IMR-90 (cell line): ENCODE data around the gene BICD2. TPM values are rescaled to one million over a fixed set of nuclear protein-coding genes. Genes with fewer than 3 reads are reported as not detected.

ENCODE experiments used
- ATAC-seq: fragments of 200-7000 bp; cut with Tn5 transposase; 2 replicates; pipeline ENCODE4 v1.9.1; 2020; ENCODE audit warnings: low read depth, mild to moderate bottlenecking, moderate library complexity
- BruUV-seq: library from RNA; stranded (reverse); fragments of 400-500 nt; replicated peaks from 2 replicates; lab custom pipeline; 2021; lab: Mats Ljungman, UMichigan
- CTCF ChIA-PET: fragments of 300-600 bp; formaldehyde crosslinking; extraction: SDS; loops from one replicate; lab custom pipeline; 2021; ENCODE audit warnings: antibody characterized with exemption; lab: Yijun Ruan, JAX
- POLR2A ChIA-PET: fragments of 300-600 bp; sonication (Branson Sonifier 250); formaldehyde crosslinking; loops from one replicate; lab custom pipeline; 2022; ENCODE audit warnings: antibody characterized with exemption; ENCODE audit not compliant: unreplicated experiment; lab: Charles Lee
- DNase-seq: peaks from one replicate; pipeline ENCODE4 v3.0.0; 2013
- H2AFZ ChIP-seq: replicated peaks from 2 replicates; pipeline ENCODE3; 2013; ENCODE audit warnings: low read length, mild to moderate bottlenecking; ENCODE audit not compliant: poor library complexity
- H2AK5ac ChIP-seq: 2 replicates; pipeline ENCODE4 v1.6.1; 2013; ENCODE audit warnings: low read depth, low read length, inconsistent platforms
- H2AK9ac ChIP-seq: replicated peaks from 2 replicates; pipeline ENCODE3; 2013; ENCODE audit warnings: mild to moderate bottlenecking, low read depth, low read length, moderate library complexity; ENCODE audit not compliant: poor library complexity
- H2BK120ac ChIP-seq: 2 replicates; pipeline ENCODE4 v1.6.1; 2013; ENCODE audit warnings: low read depth, low read length, inconsistent platforms
- H2BK15ac ChIP-seq: 3 replicates; pipeline ENCODE4 v1.6.1; 2013; ENCODE audit warnings: low read depth, low read length, inconsistent platforms
- H2BK20ac ChIP-seq: 2 replicates; pipeline ENCODE4 v1.6.1; 2013; ENCODE audit warnings: low read depth, mild to moderate bottlenecking, inconsistent platforms, low read length, moderate library complexity
- H2BK5ac ChIP-seq: 2 replicates; pipeline ENCODE4 v1.6.1; 2013; ENCODE audit warnings: mild to moderate bottlenecking, low read depth, low read length, inconsistent platforms; ENCODE audit not compliant: poor library complexity, severe bottlenecking
- H3K14ac ChIP-seq: replicated peaks from 2 replicates; pipeline ENCODE4 v1.6.1; 2013; ENCODE audit warnings: low read depth, low read length, inconsistent platforms
- H3K18ac ChIP-seq: 2 replicates; pipeline ENCODE4 v1.6.1; 2013; ENCODE audit warnings: low read depth, low read length, control low read depth
- H3K23ac ChIP-seq: 2 replicates; pipeline ENCODE4 v1.6.1; 2013; ENCODE audit warnings: low read depth, low read length, inconsistent platforms
- H3K27ac ChIP-seq: 2 replicates; pipeline ENCODE4 v1.5.1; 2013; ENCODE audit warnings: mild to moderate bottlenecking, control low read depth, low read length; ENCODE audit not compliant: insufficient read depth
- H3K27me3 ChIP-seq: 2 replicates; pipeline ENCODE4 v1.6.1; 2013; ENCODE audit warnings: low read length; ENCODE audit not compliant: control insufficient read depth, insufficient read depth
- H3K36me3 ChIP-seq: 2 replicates; pipeline ENCODE4 v1.6.1; 2013; ENCODE audit warnings: low read length, mixed read lengths; ENCODE audit not compliant: control insufficient read depth, insufficient read depth
- H3K4ac ChIP-seq: 2 replicates; pipeline ENCODE4 v1.6.1; 2013; ENCODE audit warnings: low read depth, low read length, inconsistent platforms
- H3K4me1 ChIP-seq: 2 replicates; pipeline ENCODE4 v1.6.1; 2013; ENCODE audit warnings: low read length, mixed read lengths; ENCODE audit not compliant: control insufficient read depth, insufficient read depth
- H3K4me2 ChIP-seq: 2 replicates; pipeline ENCODE4 v1.6.1; 2013; ENCODE audit warnings: low read depth, mild to moderate bottlenecking, control low read depth, low read length, moderate library complexity
- H3K4me3 ChIP-seq: 2 replicates; pipeline ENCODE4 v1.5.1; 2013; ENCODE audit warnings: low read depth, mild to moderate bottlenecking, control low read depth, low read length, moderate library complexity; ENCODE audit not compliant: insufficient read depth
- H3K56ac ChIP-seq: 2 replicates; pipeline ENCODE4 v1.6.1; 2013; ENCODE audit warnings: low read length, inconsistent platforms; ENCODE audit not compliant: insufficient read depth; ENCODE audit errors: extremely low read depth
- H3K79me1 ChIP-seq, 2 experiments: 2 replicates each; pipeline ENCODE4 v1.6.1; 2013; ENCODE audit warnings: low read length in 2 of 2, inconsistent platforms in 1 of 2, low read depth in 1 of 2
- H3K9ac ChIP-seq: 2 replicates; pipeline ENCODE4 v1.6.1; 2013; ENCODE audit warnings: low read depth, low read length, control low read depth
- H3K9me1 ChIP-seq: 2 replicates; pipeline ENCODE4 v1.6.1; 2013; ENCODE audit warnings: low read length, inconsistent platforms; ENCODE audit not compliant: insufficient read depth
- H3K9me3 ChIP-seq: 2 replicates; pipeline ENCODE4 v1.6.1; 2013; ENCODE audit warnings: low read length; ENCODE audit not compliant: control insufficient read depth, insufficient read depth
- H4K20me1 ChIP-seq: 2 replicates; pipeline ENCODE4 v1.6.1; 2013; ENCODE audit warnings: low read length, inconsistent platforms; ENCODE audit not compliant: insufficient read depth
- H4K5ac ChIP-seq: 2 replicates; pipeline ENCODE4 v1.6.1; 2013; ENCODE audit warnings: mild to moderate bottlenecking, low read depth, low read length, control low read depth
- H4K8ac ChIP-seq, 2 experiments: 2 replicates each; pipeline ENCODE4 v1.6.1; 2013; ENCODE audit warnings: low read depth in 2 of 2, low read length in 2 of 2, control low read depth in 1 of 2, inconsistent platforms in 1 of 2
- H4K91ac ChIP-seq: 2 replicates; pipeline ENCODE4 v1.6.1; 2013; ENCODE audit warnings: low read depth, low read length, inconsistent platforms; ENCODE audit not compliant: insufficient read depth
- CEBPB ChIP-seq: IDR thresholded peaks from 2 replicates; pipeline ENCODE4 v1.6.1; 2012; ENCODE audit warnings: low read depth, low read length, improper control_type of control experiment
- CTCF ChIP-seq: conservative IDR thresholded peaks from 2 replicates; pipeline ENCODE4 v1.5.1; 2012; ENCODE audit warnings: mild to moderate bottlenecking, low read depth, low read length, improper control_type of control experiment
- FOS ChIP-seq: fragments of 150-350 bp; IDR thresholded peaks from 2 replicates; pipeline ENCODE4 v1.6.1; 2016; ENCODE audit warnings: low read depth, low read length
- MAFK ChIP-seq: IDR thresholded peaks from 2 replicates; pipeline ENCODE4 v1.6.1; 2012; ENCODE audit warnings: low read depth, low read length, improper control_type of control experiment
- MAZ ChIP-seq: IDR thresholded peaks from 2 replicates; pipeline ENCODE4 v1.6.1; 2012; ENCODE audit warnings: low read depth, mild to moderate bottlenecking, low read length, improper control_type of control experiment, moderate library complexity, borderline replicate concordance
- MXI1 ChIP-seq: IDR thresholded peaks from 2 replicates; pipeline ENCODE4 v1.6.1; 2012; ENCODE audit warnings: low read depth, mild to moderate bottlenecking, low read length, moderate library complexity, borderline replicate concordance
- POLR2A ChIP-seq: IDR thresholded peaks from 2 replicates; pipeline ENCODE4 v1.6.1; 2012; ENCODE audit warnings: mild to moderate bottlenecking, low read depth, low read length
- SMC3 ChIP-seq: fragments of 150-350 bp; IDR thresholded peaks from 2 replicates; pipeline ENCODE4 v1.6.1; 2016; ENCODE audit warnings: low read depth, mild to moderate bottlenecking, antibody characterized with exemption, low read length, moderate library complexity
- WGBS, 2 experiments: methylation state at CpG; one replicate each; pipeline versions ENCODE4 v1.1.5 to v1.1.7; 2013; ENCODE audit warnings: missing lambda C conversion rate in 2 of 2; ENCODE audit not compliant: insufficient read length in 1 of 2; ENCODE audit errors: extremely low coverage in 2 of 2; 5-methylcytosine and 5-hydroxymethylcytosine counted together
- dilution Hi-C: fragments of 300-500 bp; cut with HindIII; formaldehyde crosslinking; loops from one replicate; pipeline ENCODE4 v1.14.3; 2018; ENCODE audit warnings: low sequenced_read_pairs; ENCODE audit not compliant: unreplicated experiment
- in situ Hi-C: fragments of 300-500 bp; cut with MboI; formaldehyde crosslinking; loops from 3 replicates; pipeline ENCODE4 v1.14.3; 2019; ENCODE audit warnings: low sequenced_read_pairs, inconsistent platforms, mixed read lengths
- intact Hi-C: fragments of 100-400 bp; cut with micrococcal nuclease; formaldehyde crosslinking; loops from 2 replicates; pipeline ENCODE4 v1.10.0; 2022
- polyA plus RNA-seq, 3 experiments: library from polyadenylated mRNA; depleted of rRNA; stranded (reverse); fragments of >200 nt; gene quantifications; 2 replicates each; pipeline ENCODE4 v1.2.3, GENCODE V29; 2012; ENCODE audit warnings: low replicate concordance in 1 of 3
- total RNA-seq: library from RNA; depleted of rRNA; stranded (reverse); fragments of >200 nt; gene quantifications from 2 replicates; pipeline ENCODE4 v1.2.3, GENCODE V29; 2012
- TF ChIP-seq, protein P1 (sequence below): fragments of 150-350 bp; IDR thresholded peaks from 2 replicates; pipeline ENCODE4 v1.6.1; 2016; ENCODE audit warnings: low read depth, mild to moderate bottlenecking, low read length, moderate library complexity, borderline replicate concordance

BICD2 gene
- total and polyA plus RNA-seq, 2 of the 4 experiments (the other 2 are of a cell fraction) = 21.5 to 35.7 TPM

DNA sequence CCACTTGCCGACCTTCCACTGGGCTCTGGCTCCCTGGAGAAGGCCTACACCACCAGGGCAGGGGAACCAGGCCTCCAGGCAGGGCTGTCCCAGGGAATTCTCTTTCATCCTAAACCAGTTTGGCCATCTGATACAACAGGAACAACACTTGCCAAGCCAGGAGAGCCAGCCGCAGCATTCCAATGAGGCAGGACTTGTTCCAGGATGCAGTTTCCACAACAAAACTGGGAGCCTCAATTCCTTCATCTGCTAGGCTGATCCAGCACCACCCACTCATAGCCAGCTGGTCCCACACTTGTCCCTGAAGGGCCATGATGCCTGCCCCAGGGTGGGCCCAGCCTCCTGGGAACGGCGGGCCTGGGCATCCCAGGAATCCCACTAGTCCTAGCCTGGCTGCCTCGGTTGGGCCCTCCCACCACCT, 26.0 kb downstream of the BICD2 start:
- intact Hi-C loops (no loop called here), in situ Hi-C loops (no loop called here), dilution Hi-C loops (no loop called here)
- Histone ChIP-seq H3K79me1 (peaks cover 47 to 76% of the 10 kb centered on the region in 2 experiments), H4K8ac (no peak overlapping the region), H3K4me1 (peaks cover 14% of the 10 kb centered on the region), H3K56ac (no peak overlapping the region), H3K27ac (no peak overlapping the region), H3K4me2 (no peak overlapping the region), H3K27me3 (no peaks in the 10 kb centered on the region), H4K91ac (no peak overlapping the region), H3K14ac (no peak overlapping the region), H2BK120ac (no peak overlapping the region), H3K9ac (no peak overlapping the region), H2AK5ac (no peak overlapping the region), H3K18ac (no peak overlapping the region), H4K5ac (no peak overlapping the region), H3K9me1 (peaks cover 52% of the 10 kb centered on the region), H3K4me3 (no peak overlapping the region), H3K23ac (no peak overlapping the region), H2BK15ac (no peak overlapping the region), H3K9me3 (no peaks in the 10 kb centered on the region), H2AFZ (peak overlapping the region; percentile 26), H3K36me3 (no peaks in the 10 kb centered on the region), H3K4ac (no peak overlapping the region), H4K20me1 (peaks cover 72% of the 10 kb centered on the region), H2AK9ac (no peak overlapping the region), H2BK5ac (no peak overlapping the region), H2BK20ac (no peak overlapping the region)
- POLR2A ChIA-PET = interaction anchor here (0.6 kb wide), 1 partner anchor 10 kb away, joined by 3 read pairs; no protein-coding TSS in a partner anchor
- 100% methylated on average over 1 of the region's 5 CpGs; no CpG with 5 or more reads in 1 of the 2 experiments for WGBS, 2 experiments
- BruUV-seq = no TSS peak
- DNase-seq = no peak
- TF ChIP-seq MAZ = no peak
- no peak for TF ChIP-seq MXI1
- no peak for TF ChIP-seq CEBPB
- TF ChIP-seq CTCF = no peak
- TF ChIP-seq MAFK = no peak
- no peak for TF ChIP-seq FOS
- no peak for TF ChIP-seq POLR2A
- TF ChIP-seq, protein P1, sequence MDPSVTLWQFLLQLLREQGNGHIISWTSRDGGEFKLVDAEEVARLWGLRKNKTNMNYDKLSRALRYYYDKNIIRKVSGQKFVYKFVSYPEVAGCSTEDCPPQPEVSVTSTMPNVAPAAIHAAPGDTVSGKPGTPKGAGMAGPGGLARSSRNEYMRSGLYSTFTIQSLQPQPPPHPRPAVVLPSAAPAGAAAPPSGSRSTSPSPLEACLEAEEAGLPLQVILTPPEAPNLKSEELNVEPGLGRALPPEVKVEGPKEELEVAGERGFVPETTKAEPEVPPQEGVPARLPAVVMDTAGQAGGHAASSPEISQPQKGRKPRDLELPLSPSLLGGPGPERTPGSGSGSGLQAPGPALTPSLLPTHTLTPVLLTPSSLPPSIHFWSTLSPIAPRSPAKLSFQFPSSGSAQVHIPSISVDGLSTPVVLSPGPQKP = no peak
- no peak for TF ChIP-seq SMC3
- no peak for ATAC-seq
- CTCF ChIA-PET = no interaction called here
